Uterus (tissue), 2 donors: ENCODE results near the gene KCNMA1.

ENCODE experiments used
- CTCF ChIP-seq, 4 experiments: fragments of 200-600 bp in 2 of 4; fragments of 450-650 bp in 2 of 4; sonication (generic) in 2 of 4; IDR thresholded peaks; one replicate each; pipeline ENCODE4 v1.5.1; 2016 to 2019; ENCODE audit warnings: antibody characterized with exemption in 4 of 4, mild to moderate bottlenecking in 2 of 4, moderate library complexity in 1 of 4
- POLR2A ChIP-seq, 2 donors: fragments of 450-650 bp; IDR thresholded peaks; one replicate each; pipeline ENCODE4 v1.6.1; 2016; ENCODE audit warnings: antibody characterized with exemption in 2 of 2, mild to moderate bottlenecking in 1 of 2, moderate library complexity in 1 of 2

GRCh38 chr10:77490534-77491314 is 146.9 kb downstream of the KCNMA1 start:
- TF ChIP-seq CTCF (IDR thresholded peaks at IDR 0.05) (no peak), POLR2A (IDR thresholded peaks at IDR 0.05) (no peak)
